GM23248 (cell line): ENCODE data around the gene ADGRG1.

Source experiments
- EZH2 ChIP-seq: fragments of 200-600 bp; sonication (generic); IDR thresholded peaks from 2 replicates; pipeline ENCODE4 v1.6.1; 2018; ENCODE audit warnings: antibody characterized with exemption, mild to moderate bottlenecking; ENCODE audit not compliant: insufficient read depth, poor library complexity, severe bottlenecking
- EZH2phosphoT487 ChIP-seq: fragments of 200-600 bp; sonication (generic); IDR thresholded peaks from 2 replicates; pipeline ENCODE4 v1.6.1; 2018; ENCODE audit warnings: antibody characterized with exemption, moderate library complexity, mild to moderate bottlenecking, low read depth; ENCODE audit not compliant: insufficient read depth

DNA sequence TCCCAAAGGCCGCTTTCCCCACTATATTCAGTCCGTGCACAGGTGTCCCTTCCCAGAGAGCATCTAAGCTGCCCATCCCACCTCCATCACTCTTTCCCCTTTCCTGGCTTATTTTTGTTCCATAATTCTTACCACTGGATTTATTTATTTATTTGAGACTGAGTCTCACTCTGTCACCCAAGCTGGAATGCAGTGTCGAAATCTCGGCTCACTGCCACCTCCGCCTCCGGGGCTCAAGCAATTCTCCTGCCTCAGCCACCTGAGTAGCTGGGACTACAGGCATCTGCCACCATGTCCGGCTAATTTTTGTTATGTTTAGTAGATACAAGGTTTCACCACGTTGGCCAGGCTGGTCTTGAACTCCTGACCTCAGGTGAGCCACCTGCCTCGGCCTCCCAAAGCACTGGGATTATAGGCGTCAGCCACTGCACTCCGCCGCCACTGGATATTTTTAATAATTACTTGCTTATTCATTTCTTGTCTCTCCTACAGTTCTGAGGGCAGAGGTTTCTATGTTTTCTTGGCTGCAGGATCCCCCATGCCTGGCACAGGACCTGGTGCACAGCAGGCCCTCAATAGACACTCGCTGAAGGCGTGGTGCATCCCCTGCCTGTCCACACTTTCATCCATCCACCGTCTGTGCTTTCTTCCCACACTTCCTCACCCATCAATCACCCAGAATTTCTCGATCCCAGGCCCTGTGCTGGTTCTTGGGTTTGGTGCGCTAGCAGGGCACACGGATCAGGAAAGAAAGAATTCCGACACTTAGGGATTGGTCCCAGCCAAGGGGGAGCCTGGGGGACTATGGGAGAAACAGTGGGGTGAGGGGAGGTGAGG, 9.9 kb upstream of the ADGRG1 start:
- no peak for TF ChIP-seq EZH2
- TF ChIP-seq EZH2phosphoT487, result no peak
